ENCODE results near the gene TTC33.

The TTC33 gene

GRCh38 chr5:40560474-40561110 lies 195.2 kb downstream of the TTC33 start:
- TF ChIP-seq, protein P1, sequence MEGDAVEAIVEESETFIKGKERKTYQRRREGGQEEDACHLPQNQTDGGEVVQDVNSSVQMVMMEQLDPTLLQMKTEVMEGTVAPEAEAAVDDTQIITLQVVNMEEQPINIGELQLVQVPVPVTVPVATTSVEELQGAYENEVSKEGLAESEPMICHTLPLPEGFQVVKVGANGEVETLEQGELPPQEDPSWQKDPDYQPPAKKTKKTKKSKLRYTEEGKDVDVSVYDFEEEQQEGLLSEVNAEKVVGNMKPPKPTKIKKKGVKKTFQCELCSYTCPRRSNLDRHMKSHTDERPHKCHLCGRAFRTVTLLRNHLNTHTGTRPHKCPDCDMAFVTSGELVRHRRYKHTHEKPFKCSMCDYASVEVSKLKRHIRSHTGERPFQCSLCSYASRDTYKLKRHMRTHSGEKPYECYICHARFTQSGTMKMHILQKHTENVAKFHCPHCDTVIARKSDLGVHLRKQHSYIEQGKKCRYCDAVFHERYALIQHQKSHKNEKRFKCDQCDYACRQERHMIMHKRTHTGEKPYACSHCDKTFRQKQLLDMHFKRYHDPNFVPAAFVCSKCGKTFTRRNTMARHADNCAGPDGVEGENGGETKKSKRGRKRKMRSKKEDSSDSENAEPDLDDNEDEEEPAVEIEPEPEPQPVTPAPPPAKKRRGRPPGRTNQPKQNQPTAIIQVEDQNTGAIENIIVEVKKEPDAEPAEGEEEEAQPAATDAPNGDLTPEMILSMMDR (IDR thresholded peaks at IDR 0.05), result no peak

DNA sequence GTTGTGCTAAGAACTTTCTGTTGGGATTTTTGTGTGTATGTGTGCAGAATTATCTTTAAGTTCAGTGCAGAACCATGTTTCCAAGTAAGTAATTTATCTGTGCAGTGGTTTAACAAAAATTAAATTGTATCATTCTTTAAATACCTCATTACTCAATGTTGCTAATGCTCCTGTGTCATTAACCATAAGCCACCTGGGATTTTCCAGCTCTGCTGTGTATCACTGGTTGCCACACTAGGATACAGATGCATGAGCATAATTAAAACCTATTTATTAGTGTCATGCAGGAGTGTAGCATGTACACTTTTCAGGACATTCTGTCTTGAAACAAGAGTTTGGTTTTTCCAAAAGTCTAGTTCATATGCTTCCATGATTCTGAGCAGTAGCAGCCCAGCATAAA lies 196.5 kb downstream of the TTC33 start:
- TF ChIP-seq, protein P1 (IDR thresholded peaks at IDR 0.05), result no peak

- TF ChIP-seq, protein P1 (IDR thresholded peaks at IDR 0.05), result no peak
Observed at GRCh38 chr5:40557501-40557900, 198.3 kb downstream of the TTC33 start.

GRCh38 chr5:40556811-40557210 lies 198.9 kb downstream of the TTC33 start:
- TF ChIP-seq, protein P1 (IDR thresholded peaks at IDR 0.05), result no peak

DNA sequence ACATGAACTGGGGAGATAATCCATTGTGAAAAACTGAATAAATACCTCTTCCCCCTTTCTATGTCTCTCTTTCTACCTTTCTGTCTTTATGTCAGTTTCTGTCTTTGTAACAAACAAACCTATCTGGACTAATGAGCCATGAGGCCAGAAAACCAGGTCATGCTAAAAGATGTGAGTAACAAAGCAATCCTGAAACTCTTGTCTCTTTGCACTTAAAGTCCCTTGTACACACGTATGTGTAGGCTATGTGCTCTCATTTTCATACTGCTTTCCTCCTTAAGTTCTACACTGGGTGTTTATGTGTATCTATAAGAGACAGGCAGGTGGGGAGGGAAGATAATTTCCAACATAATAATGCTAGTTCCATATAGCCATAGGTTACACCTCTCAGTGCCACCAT lies 199.9 kb downstream of the TTC33 start:
- TF ChIP-seq, protein P1 (IDR thresholded peaks at IDR 0.05), result no peak

DNA sequence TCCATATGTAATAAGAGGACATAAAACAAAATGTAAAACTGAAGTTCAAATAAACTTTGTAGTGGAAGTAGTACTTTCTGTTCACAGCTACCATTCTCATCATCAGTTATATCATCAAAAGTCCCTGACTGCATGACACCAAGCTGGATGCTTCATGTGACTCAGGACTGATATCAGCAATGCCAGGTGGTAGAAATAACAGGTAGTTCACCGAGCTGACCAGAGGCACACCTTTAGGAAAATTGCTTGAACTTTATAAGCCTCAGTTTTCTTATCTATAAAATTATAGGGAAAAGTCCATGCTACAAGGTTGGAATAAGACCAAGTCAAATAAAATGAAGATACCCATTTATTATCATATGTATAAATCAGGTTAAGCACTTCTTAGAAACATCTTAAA lies 200.9 kb downstream of the TTC33 start:
- TF ChIP-seq, protein P1 (IDR thresholded peaks at IDR 0.05), result no peak

GRCh38 chr5:40554054-40554453 lies 201.7 kb downstream of the TTC33 start:
- TF ChIP-seq, protein P1 (IDR thresholded peaks at IDR 0.05), result no peak

DNA sequence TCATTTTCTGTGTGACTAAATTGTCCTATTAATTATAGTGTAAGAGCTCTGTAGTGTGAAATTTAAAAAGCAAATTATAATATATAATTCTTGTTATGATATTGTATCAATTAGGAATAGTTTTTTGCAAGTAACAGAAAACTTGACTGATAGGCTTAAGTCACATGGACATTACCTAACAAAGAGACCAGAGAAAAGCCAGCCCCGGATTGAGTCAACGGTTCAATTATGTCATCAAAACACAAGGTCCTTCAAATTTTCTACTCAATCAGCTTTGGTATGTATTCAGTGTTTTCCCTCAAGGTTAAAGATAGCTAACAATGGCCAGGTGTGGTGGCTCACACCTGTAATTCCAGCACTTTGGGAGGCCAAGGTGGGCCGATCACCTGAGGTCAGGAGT lies 202.8 kb downstream of the TTC33 start:
- TF ChIP-seq, protein P1 (IDR thresholded peaks at IDR 0.05), result no peak

All from LNCAP (cell line).